PC-3 (cell line): ENCODE measurements around the gene KRTCAP2.
"Not testable (repeated sequence)": the region's sequence is repeated elsewhere in the genome, so short reads cannot be mapped to it uniquely, and the experiment has no call there.

Source experiments
- CTCF ChIP-seq: fragments of 300-600 bp; sonication (generic); conservative IDR thresholded peaks from 2 replicates; pipeline ENCODE4 v1.5.1; 2017; ENCODE audit warnings: antibody characterized with exemption, low read depth, mild to moderate bottlenecking, low read length
- EZH2 ChIP-seq: fragments of 300-600 bp; sonication (generic); IDR thresholded peaks from one replicate; pipeline ENCODE4 v1.6.1; 2017; ENCODE audit warnings: antibody characterized with exemption, mild to moderate bottlenecking, low read length; ENCODE audit not compliant: unreplicated experiment
- EZH2phosphoT487 ChIP-seq: fragments of 300-600 bp; sonication (generic); IDR thresholded peaks from 2 replicates; pipeline ENCODE4 v1.6.1; 2018; ENCODE audit warnings: mild to moderate bottlenecking, antibody characterized with exemption, low read length, borderline replicate concordance

- TF ChIP-seq CTCF, EZH2, EZH2phosphoT487: not testable (repeated sequence)
These were observed 17.0 kb downstream of the KRTCAP2 start for GRCh38 chr1:155155996-155156643.
